Measurements from ENCODE around the gene SLC23A2.

GRCh38 chr20:5040345-5040744 is 39.0 kb upstream of the SLC23A2 start:
- TF ChIP-seq MAX (IDR thresholded peaks at IDR 0.05) (no peak), CTCF (IDR thresholded peaks at IDR 0.05; ENCODE audit: low read depth, low read length, missing input control) (no peak), TAF1 (conservative IDR thresholded peaks at IDR 0.05) (no peak)

Data from liver (tissue), 3 donors.